GM19324 (cell line): Measurements from ENCODE around the gene ANXA3.
"Not testable (repeated sequence)": the region's sequence is repeated elsewhere in the genome, so short reads cannot be mapped to it uniquely, and the experiment has no call there.

Source experiments
- ATAC-seq: cut with Tn5 transposase; IDR thresholded peaks from one replicate; pipeline ENCODE4 v1.9.1; 2021; ENCODE audit warnings: mild to moderate bottlenecking, moderate library complexity; ENCODE audit not compliant: unreplicated experiment, low FRiP score

The ANXA3 gene

DNA sequence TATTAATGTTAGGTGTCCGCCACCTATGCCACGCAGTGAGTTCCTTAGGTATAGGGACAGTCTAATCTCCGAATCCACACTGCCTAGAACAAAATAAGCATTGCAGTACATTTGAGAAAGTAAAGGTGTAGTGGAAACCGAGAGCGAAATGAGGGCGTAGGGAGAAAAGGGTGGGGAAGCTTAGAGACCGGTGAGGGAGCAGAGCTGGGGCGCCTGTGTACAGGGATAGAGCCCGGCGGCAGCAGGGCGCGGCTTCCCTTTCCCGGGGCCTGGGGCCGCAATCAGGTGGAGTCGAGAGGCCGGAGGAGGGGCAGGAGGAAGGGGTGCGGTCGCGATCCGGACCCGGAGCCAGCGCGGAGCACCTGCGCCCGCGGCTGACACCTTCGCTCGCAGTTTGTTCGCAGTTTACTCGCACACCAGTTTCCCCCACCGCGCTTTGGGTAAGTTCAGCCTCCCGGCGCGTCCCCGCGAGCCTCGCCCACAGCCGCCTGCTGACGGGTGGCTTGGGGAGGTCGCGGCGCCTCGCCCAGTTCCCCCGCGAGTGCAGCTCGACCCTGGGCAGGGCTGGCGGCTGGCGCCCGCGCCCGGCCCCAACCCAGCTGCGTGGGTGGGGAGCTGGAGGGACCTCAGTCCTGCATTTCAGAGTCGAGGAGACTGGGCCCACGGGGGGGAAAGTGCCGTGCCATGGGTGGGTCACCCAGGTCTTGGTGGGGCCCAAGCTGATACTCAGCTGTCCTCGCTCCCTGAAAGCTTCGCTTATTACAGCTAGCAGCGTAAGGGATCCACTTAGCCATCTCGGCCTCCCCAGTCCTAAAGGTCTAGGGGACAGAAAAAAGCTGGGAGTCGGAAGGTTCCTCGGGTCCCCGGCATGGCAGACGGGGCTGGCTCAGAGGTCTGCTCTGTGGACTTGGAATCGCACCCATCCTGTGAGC, at the start of gene ANXA3:
ANXA3 (plus strand) TSS at position 351 of the 932 bp plus-strand sequence. CDS start 2,704 bp downstream, outside the sequence.
- ATAC-seq = peak; percentile 68

- ATAC-seq = not testable (repeated sequence)
Measured at GRCh38 chr4:78506260-78506659, 45.3 kb upstream of the ANXA3 start.

- no peak for ATAC-seq
Measured at GRCh38 chr4:78509043-78509442, 42.5 kb upstream of the ANXA3 start.

DNA sequence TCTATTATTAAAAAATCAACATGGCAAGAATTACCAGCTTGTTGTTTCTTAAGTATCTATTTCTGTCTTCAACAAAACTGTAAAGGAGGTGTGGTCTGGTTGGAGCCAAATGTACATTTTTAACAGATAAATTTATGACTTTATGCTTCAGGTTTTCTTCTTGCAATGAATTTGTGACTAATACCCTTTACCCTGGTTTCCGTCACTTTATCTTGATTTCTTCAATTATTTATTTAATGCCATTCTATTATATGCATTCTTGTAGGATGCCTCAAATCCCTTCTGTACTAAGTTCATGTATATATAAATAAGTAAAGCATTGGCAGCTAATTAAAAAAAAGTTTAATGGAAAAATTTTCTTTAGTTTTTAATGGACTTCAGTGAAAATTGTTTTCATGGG, 41.5 kb upstream of the ANXA3 start:
- no peak for ATAC-seq

GRCh38 chr4:78510681-78511080, 40.9 kb upstream of the ANXA3 start:
- ATAC-seq = no peak

GRCh38 chr4:78512357-78512920, 39.1 kb upstream of the ANXA3 start:
- no peak for ATAC-seq

DNA sequence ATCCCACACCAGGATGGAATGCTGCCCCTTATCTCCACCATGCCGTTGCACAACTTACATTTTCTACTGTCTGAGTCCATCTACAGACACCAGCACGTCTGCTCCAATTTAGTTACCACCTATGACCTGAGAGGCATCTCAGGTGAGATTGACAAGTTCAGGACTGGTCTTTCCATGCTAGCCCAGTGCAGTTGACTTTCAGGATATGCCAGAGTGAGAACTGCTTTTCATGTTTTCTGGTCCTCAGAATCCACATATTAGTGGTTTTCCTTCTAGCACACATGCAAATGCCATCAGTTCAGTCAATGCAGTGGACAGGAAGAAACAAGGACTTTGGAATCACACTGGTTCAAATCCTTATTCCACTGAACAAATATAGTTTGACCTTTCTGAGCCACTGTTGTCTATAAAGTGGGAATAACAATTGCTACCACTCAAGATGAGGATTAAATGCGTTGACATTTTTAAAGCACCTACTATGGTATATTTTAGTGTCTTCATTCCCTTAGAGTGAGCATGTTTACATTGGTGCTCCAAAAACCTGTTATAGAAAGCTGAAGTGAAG, 38.1 kb upstream of the ANXA3 start:
- ATAC-seq = no peak

- ATAC-seq = no peak
Measured at GRCh38 chr4:78517050-78517652, 34.4 kb upstream of the ANXA3 start.

DNA sequence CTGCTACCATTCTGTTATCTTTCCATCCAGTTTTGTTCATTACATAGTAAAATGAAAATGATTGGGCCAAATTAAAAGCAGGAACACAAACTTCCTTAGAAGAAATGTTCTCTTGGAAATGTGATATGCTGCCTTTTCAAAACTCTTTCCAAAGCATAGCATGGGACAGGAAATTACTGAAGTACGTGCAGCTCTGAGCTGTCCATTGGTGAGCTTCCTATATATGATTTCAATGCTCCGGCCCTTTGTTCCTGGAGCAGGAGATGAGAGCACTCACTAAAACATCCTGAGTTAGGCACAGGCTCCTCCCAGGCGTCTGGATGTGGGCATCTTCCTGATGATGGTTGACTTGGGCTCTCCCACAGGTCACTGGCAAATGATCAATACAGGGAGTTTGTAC, 33.0 kb upstream of the ANXA3 start:
- no peak for ATAC-seq

- no peak for ATAC-seq
Measured at GRCh38 chr4:78519962-78520361, 31.6 kb upstream of the ANXA3 start.

DNA sequence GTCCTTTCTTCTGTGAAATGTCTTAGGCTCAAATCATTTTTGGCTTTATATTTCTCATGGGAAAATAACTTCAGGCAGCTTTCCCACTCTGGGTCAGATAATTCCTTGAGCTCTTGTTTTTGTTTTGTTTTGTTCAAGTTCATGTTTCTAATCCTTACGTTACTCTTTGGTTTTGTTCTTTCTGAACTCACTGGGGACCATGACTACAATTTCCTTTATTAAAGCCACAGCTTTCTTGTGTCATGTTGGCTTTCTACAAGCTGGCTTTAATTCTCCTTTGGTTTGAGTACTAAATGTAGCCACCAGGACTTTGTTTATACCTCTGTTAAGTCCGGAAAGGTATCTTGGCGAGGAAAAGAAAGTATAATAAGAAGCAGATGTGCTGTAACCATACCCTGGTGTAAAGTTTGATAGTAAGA, 30.8 kb upstream of the ANXA3 start:
- ATAC-seq = no peak

- no peak for ATAC-seq
Measured at GRCh38 chr4:78524009-78524408, 27.6 kb upstream of the ANXA3 start.

- no peak for ATAC-seq
Measured at GRCh38 chr4:78525559-78525958, 26.0 kb upstream of the ANXA3 start.

GRCh38 chr4:78527103-78527502, 24.5 kb upstream of the ANXA3 start:
- no peak for ATAC-seq

- ATAC-seq = no peak
Measured at GRCh38 chr4:78527555-78527954, 24.0 kb upstream of the ANXA3 start.

- ATAC-seq = no peak
Measured at GRCh38 chr4:78528327-78528726, 23.2 kb upstream of the ANXA3 start.

- ATAC-seq = no peak
Measured at GRCh38 chr4:78529569-78530209, 21.9 kb upstream of the ANXA3 start.

DNA sequence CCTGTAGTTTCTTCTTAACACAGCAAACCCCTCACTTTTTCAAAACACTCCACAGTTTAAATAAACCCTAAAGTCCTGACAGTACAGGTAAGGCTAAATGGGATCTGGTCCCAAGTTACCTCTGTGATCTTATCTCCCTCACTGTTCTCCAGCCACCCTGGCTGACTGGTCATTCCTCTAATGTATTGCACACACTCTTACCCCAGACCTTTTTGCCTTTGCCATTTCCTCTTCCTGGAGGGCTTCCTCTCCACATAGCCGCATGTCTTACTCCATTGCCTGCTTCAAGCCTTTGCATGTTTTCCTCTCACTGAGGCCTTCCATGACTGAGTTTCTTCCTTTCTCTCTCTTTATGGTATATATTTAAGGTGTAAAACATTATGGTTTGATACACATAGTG, 19.5 kb upstream of the ANXA3 start:
- ATAC-seq = no peak

GRCh38 chr4:78533854-78534253, 17.7 kb upstream of the ANXA3 start:
- no peak for ATAC-seq

DNA sequence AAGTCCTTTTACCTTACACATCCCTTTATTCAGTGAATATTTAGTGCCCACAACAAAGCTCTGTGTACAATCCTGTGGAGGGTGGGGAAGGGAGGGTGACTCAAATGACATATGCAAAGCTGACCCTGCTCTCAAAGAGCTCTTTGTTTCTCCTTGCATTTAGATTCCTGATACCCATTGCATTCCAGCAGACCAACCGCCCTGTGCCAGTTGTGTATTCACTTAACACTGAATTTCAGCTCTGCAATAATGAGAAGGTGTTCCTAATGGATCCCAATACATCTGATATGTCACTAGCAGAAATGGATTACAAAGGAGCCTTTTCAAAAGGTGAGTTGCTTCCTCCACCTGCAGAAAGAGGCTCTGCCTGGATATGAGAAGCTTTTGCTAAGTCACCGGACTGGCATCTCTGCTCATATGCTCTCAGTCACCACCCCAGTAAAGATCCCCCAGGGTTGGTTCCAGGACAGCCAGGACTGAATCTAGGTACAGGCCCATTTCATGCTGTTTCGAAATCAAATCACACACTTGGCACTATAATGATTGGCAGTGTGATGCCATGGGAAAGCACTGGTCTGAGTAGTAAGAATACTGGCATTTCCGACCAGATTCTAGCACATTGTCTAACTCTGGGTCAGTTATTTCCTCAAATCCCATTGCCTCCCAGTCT, 17.1 kb upstream of the ANXA3 start:
- no peak for ATAC-seq
